ENCODE results near the gene FAM177B. TPM values are rescaled to one million over a fixed set of nuclear protein-coding genes. Genes with fewer than 3 reads are reported as not detected.

Gene FAM177B
- not detected for total RNA-seq

GRCh38 chr1:222736972-222737371, at the start of gene FAM177B:
Gene FAM177B, plus strand, starts transcription at chr1:222737202. Its CDS starts 9,344 bp downstream, at chr1:222746546.
- ATAC-seq: no peak

GRCh38 chr1:222691016-222691415, 46.0 kb upstream of the FAM177B start:
- ATAC-seq (no peak), DNase-seq (ENCODE audit: low spot score) (no peak)

More at GRCh38 chr1:222736972-222737371, at the start of gene FAM177B:
- DNase-seq (ENCODE audit: low spot score): no peak

GRCh38 chr1:222694927-222695326, 42.1 kb upstream of the FAM177B start:
- ATAC-seq: no peak
- DNase-seq (ENCODE audit: low spot score): no peak

- DNase-seq (ENCODE audit: low spot score) (no peak), ATAC-seq (no peak)
Observed at GRCh38 chr1:222696741-222697140, 40.3 kb upstream of the FAM177B start.

DNA sequence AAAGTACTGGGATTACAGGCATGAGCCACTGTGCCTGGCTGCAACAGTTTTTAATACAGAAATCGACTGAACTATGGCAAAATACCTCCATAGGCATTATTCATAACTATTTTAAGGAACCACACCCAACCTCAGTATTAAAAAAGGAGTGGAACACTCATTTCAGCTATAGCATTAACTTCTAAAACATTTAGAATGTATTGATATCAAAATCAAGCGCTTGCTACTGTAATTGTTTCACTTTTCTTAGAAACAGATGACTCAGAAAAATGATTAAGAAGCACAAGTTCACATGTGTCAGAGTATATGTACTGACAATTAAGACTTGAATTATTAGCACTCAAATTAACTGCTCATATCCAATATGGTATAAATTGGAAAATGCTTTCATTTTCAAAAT, 39.8 kb upstream of the FAM177B start:
- DNase-seq (ENCODE audit: low spot score) (no peak), ATAC-seq (no peak)

GRCh38 chr1:222697826-222698225, 39.2 kb upstream of the FAM177B start:
- no peak for ATAC-seq
- DNase-seq (ENCODE audit: low spot score): no peak

GRCh38 chr1:222702210-222702609, 34.8 kb upstream of the FAM177B start:
- ATAC-seq: peak; percentile 26
- no peak for DNase-seq (ENCODE audit: low spot score)

GRCh38 chr1:222704260-222704659, 32.7 kb upstream of the FAM177B start:
- ATAC-seq: no peak
- no peak for DNase-seq (ENCODE audit: low spot score)

DNA sequence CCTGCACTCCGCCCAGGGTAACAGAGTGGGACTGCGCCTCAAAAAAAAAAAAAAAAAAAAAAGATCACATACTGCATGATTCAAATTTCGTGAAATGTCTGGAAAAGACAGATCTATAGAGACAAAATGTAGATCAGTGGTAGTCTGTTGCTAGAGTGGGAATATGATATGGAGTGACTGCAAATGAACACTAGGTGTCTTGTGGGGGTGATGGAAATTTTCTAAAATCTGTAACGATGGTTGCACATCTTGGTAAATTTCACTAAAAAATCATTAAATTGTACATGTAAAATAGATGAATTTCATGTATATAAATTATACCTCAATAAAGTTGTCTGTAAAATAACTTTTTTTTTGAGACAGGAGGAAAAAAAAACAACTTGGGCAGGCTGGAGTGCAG, 30.2 kb upstream of the FAM177B start:
- ATAC-seq (no peak), DNase-seq (ENCODE audit: low spot score) (no peak)

- no peak for ATAC-seq
- DNase-seq (ENCODE audit: low spot score): no peak
Observed at GRCh38 chr1:222709700-222710153, 27.3 kb upstream of the FAM177B start.

DNA sequence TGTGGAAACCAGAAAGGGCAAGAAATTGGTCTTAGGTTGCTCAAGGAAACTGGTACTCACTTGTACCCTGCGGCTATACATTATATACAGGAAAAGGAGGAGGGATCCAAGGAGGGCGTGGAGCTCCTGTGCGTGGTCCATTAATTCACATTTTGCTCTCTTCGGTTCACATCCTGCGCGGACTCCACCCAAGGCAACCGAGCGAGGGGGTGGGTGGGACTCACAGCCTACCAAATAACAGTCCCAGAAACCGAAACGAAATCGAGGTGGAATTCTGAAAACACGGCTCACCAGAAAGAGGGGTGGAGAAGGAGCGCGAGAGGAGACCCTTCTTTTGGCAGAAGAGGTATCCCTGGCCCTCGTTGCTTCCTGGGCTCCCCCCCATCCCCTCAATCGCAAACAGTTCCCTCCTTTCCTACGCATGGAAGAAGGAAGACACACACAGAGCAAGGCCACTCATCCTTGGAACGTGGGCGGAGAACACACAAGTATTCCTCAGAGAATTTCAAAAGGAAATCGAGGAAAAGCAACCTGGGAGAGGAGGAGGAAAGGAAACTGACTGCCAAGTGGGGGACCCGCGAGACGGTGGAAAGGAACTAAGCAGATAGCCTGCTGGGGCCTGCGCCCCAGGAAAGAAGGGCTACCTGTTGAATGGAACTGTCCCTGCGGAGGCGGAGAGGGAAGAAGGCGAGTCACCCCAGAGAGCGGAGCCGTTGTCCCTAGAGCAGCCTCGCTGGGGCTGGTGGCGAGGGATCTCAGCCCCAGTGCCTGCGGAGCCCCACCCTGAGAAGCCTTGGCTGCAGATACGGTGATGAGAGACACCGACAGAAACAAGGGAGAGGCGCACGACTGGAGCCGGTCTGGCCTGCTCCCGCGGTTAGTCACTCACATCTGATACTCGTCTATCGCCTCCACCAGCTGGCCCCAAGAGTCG, 25.4 kb upstream of the FAM177B start:
- ATAC-seq: peak; percentile 41
- DNase-seq (ENCODE audit: low spot score): peak; percentile 58

DNA sequence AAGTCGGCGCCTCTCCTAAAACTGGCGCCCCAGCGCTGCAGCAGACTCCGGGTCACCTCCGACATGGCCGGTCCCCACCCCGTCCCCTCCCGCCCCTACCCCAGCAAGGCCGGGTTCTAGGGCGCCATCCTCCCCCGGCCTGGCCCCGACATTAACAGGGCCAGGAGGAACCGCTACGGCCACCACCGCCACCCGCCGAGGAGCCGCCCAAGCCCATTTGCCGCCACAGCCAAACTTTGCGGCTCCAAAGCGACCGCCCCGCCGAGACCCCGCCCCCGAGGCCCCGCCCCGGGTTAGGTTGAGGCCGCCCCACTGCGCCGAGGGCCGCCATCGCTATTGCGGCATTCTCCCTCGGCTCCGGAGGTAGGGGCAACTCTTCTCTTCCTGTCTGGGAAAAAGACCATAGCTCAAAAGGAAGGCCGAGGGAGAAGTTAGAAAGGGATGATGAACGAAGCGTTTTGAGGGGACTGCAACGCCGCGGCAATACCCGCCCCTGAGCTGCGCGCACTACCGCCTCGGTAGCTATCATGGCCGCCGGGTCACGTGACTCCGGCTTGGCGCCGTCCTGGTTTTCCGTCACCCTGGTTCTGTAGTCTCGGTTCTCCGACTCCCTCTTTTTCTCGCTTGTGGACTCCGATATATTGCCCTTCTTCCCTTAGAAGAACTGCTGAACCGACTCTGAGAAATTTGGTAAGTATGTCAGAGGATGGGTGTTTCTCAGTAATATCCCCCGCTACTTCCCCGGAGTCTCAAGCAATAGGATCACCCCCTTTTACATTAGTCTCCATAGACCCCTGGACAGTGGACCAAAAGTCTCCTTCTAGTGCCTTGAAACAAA, 24.5 kb upstream of the FAM177B start, which contains the start of the genes AIDA and BROX:
TSS of gene AIDA (minus strand) at position 239 of the 838 bp plus-strand sequence. CDS start at position 65, 174 bp downstream.
TSS of gene BROX (plus strand) at position 312 of the 838 bp plus-strand sequence. CDS start 3,136 bp downstream, outside the sequence.
- ATAC-seq: peak; percentile 90
- peak; percentile 96 for DNase-seq (ENCODE audit: low spot score)

DNA sequence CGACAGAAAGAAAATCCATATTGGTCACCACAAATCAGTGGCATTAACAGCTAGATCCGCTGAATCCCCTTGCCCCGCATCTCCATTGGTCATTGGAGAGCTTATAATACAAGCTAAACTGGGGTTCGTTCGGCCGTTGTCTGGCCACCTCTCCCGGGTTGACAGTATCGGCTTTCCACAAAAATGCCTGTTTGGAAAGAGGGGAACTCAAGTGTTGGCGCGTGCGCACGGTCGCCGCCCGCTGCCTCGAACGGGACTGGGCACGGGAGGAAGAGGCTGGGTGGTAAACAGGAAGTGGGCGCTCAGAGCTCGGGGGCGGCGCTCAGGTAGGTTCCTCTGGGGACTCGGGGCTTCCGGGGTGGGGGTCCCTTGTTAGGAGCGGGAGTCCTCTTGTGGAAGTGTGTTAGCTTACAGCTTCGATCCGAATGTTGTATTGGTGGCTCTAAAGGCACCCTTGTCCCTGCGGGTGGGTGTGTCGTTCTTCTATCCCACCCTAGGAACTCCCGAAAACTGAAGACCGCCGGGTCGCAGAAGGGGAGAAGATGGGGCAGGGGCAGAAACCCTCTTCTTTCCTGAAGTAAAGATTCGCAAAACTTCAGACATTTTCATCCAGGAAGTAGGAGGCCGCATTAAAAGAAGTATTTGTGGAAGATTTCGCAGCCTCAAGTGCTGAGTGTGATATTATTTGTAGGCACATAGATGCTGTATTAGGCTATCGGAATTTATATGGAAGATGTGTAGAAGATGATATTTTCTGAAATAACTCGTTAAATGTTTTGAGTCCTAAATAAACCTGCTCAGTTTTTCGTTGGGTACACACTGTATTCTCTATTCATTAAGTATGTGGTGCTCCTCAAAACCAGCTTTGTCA, 23.7 kb upstream of the FAM177B start:
- peak; percentile 80 for ATAC-seq
- peak; percentile 94 for DNase-seq (ENCODE audit: low spot score)

- DNase-seq (ENCODE audit: low spot score) (no peak), ATAC-seq (no peak)
Observed at GRCh38 chr1:222716393-222716792, 20.6 kb upstream of the FAM177B start.

- no peak for ATAC-seq
- DNase-seq (ENCODE audit: low spot score): no peak
Observed at GRCh38 chr1:222728746-222729145, 8.3 kb upstream of the FAM177B start.

DNA sequence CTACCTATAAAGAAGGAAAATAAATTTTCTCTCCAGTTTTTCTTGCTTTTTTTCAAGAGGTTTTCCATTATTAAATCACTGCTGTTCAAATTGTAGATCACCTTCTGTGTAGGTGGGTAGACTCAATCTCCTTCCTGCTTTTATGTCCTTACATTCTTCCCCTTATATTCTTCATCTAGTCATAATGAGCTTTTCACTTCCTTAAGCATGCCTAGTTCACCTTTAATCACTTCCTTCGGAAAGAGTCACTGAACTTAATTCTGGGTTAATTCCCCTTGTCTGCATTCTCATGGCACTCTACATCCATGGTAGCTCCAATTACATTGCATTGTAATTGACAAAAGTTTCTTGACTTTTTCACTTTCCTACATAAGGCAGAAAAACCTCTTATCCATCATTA, 6.1 kb upstream of the FAM177B start:
- DNase-seq (ENCODE audit: low spot score): no peak
- ATAC-seq: no peak

GRCh38 chr1:222732216-222733159, 4.5 kb upstream of the FAM177B start:
- no peak for DNase-seq (ENCODE audit: low spot score)
- no peak for ATAC-seq

DNA sequence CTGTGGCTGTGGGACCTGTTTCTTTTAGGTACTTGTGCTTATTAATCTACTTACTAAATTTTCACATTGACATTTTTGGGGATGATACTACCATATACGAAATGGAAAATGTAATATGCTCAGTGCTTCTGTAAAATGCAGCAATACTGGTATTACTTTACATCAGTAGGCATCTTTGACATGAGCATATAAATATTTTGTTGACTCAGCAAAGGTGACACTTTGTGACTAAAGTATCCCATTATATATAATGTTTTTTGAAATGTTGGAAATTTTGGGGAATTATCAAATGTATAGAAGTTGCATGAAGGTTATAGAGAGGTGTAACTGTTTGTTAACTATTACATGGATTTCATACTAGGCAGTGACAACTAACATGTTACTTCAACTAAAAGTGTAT, 2.3 kb upstream of the FAM177B start:
- DNase-seq (ENCODE audit: low spot score) (no peak), ATAC-seq (no peak)

DNA sequence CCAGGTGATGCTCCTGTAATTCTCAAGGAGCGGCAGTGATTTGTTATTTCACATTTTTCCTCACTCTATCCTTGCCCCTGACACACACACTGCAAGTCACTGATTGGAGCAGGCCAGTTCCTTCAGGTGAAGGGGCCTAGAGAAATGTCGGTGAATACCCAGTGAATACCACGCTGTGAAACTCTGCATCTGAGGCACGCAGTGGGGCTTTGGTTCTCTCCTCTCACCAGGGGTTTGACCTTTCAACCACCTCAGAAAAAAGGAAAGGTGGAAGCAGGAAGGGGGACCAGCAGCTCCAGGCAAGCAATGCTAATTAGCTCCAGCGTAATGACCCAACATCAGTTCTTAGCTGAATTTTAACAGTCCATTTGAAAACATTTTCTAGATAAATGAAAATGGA, 532 bp upstream of the FAM177B start:
- no peak for DNase-seq (ENCODE audit: low spot score)
- ATAC-seq: no peak
